GM21367 (cell line): Measurements from ENCODE around the gene ODAD4.
"Not testable (repeated sequence)": the region's sequence is repeated elsewhere in the genome, so short reads cannot be mapped to it uniquely, and the experiment has no call there.

Experiments used
- ATAC-seq: cut with Tn5 transposase; IDR thresholded peaks from one replicate; pipeline ENCODE4 v1.9.1; 2021; ENCODE audit not compliant: unreplicated experiment

ODAD4 gene

GRCh38 chr17:41913798-41914197 lies 16.6 kb upstream of the ODAD4 start:
- ATAC-seq = no peak

DNA sequence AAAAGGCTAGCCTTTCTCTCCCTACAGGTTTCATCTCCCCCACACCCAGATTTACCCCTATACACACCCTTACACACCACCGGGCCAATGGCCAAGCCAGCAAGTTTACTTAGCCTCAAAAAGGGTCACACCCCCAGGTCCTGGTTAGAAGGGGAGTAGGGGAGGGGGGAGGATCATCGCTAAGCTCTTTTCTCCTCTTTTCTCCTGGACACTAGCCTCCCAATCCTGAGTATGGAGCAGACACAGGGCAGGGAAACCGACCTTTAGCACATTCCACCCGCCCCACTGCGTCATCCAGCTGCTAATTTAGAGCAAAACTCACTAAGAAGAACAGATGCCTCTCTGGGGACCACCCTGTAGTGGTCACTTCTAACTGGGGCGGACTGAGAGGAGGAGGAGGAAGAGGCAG lies 16.1 kb upstream of the ODAD4 start:
- no peak for ATAC-seq

- ATAC-seq = no peak
Measured at GRCh38 chr17:41915020-41915419, 15.4 kb upstream of the ODAD4 start.

DNA sequence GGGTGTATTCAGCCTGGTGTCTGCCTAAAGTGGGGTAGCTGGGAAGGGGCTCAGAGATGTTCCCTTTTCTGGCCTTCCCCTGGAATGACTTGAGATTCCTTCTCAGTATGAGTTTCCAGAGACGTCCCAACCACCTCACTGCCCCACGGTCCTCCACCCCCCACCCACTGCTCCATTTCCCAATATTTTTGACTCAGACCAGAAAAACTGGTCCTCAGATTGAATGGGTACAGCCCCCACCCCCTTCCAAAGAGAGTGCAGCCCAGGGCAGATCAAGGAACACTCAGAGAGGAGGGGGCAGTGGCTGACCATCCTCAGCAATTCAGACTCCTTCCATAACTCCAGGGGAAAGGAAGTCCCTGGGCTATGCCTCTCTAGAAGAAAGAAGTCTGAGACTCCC lies 14.9 kb upstream of the ODAD4 start:
- no peak for ATAC-seq

DNA sequence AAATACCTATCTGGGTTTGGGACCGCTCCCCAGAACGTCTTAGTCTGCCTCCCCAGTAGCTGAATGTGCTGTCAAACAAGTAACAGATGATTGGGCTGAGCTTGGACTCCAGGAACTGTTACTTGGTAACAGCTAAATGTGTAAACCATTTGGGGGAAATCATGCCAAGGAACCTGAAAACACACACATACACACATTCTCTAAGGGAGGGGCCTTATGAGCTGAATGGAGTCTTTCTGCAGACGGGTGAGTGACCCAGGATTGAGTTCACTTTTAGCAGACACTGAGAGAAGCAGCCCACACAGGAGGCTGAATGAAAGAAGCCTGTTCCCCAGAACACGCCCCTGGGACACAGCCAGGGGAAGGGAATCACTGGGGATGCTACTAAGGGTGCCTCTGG lies 13.2 kb upstream of the ODAD4 start:
- no peak for ATAC-seq

DNA sequence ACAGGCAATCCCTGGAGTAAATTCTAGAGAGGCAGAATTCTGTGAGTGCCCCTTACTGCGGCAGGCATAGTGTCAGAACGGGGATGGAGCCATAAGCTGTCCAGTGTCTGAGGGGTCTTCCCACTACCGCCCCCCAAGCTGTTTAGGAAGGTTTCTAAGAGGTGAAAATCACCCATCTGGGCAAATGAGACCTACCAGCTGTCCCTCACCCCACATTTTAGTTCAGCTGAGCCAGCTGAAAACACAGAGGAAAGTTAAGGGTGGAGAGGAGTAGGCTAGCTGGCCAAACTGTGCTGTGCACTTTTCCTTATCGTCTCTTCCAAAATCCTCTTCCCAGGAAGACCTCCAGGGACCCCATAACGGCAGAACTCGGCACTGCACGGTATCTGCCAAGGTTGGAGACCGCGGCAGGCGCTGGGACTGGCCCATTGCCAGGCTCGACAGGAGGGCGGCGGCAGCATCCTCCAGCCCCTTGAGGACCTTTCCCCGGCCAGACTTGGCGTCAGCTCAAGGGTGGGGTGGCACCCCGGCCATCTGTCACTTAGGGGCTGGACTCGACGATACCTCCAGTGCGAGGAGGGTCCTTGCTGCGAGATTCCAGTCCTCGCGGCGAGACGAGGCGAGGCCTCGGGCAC lies 12.6 kb upstream of the ODAD4 start:
- no peak for ATAC-seq

DNA sequence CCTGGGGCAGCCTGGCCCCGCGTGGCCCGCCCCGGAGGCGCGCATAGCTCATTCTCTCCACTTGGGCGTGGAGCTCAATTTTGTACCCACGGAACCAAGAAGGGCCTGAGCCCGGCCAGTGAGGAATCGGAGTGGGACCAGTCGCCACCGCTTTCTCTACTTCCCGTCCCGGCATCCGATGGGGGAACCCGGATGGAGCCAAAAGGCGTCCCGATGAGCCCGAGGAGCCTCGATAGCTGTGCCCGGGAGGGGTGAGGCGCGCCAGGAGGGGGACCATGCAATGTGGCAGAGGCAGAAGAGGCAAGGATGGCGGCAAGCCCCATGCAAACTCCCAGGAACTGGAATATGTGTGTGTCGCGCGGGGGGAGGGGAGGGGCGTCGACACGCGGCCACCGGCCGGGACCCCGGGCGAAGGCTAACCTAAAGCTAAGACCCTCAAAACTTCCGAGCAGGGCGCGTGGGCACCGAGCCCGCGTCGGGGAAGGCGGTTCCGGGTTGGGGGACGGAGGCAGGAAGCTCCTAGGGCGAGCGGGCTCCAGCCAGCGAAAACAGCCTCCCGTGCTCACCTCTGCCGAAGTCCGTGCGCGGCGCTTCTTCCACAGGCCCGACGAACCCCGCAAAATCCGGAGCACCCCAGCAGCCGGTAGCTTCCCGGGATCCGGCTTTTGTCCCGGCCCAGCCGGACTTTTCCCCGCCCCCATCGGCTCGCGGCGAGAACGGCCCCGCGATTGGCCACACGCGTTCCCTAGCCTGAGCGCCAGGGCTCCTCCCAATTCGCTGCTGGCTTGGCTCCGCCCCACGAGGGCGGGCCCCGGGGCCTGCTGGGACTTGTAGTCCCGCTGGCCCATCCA lies 11.9 kb upstream of the ODAD4 start, which contains the start of gene ACLY:
TSS of gene ACLY (minus strand) at position 638 of the 851 bp plus-strand sequence. CDS start 5,078 bp downstream, outside the sequence.
- peak; percentile 77 for ATAC-seq

- ATAC-seq = peak; percentile 9
Measured at GRCh38 chr17:41919165-41919817, 11.1 kb upstream of the ODAD4 start.

GRCh38 chr17:41919840-41920579 lies 10.4 kb upstream of the ODAD4 start:
- no peak for ATAC-seq

DNA sequence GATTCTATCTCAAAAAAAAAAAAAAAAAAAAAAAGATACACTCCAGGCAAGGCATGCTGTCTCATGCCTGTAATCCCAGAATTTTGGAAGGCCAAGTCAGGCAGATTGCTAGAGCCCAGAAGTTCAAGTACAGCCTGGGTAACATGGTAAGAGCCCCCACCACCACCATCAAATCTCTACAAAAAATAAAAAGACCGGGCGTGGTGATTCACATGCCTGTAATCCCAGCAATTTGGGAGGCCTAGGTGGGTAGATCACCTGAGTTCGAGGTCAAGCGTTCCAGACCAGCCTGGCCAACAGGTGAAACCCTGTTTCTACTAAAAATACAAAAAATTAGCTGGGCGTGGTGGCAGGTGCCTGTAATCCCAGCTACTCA lies 9.8 kb upstream of the ODAD4 start:
- no peak for ATAC-seq

- ATAC-seq = no peak
Measured at GRCh38 chr17:41925991-41926590, 4.3 kb upstream of the ODAD4 start.

DNA sequence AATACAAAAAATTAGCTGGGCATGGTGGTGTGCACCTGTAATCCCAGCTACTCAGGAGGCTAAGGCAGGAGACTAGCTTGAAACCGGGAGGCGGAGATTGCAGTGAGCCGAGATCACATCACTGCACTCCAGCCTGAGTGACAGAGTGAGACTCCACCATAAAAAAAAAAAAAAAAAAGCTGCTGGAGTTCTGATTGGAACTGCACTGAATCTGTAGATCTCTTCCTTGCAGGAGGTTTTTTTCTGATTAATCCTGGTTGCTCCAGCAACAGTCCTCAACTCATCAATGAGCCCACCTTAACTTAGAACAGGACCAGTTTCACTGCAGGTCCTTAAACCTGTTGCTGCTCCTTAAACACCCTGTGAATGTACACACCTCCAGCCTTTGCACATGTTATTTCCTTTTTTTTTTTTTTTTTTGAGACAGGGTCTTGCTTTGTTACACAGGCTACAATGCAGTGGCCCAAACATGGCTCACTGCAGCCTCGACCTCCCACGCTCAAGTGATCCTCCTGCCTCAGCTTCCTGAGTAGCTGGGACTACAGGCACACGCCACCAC lies 1.6 kb upstream of the ODAD4 start:
- ATAC-seq = no peak

DNA sequence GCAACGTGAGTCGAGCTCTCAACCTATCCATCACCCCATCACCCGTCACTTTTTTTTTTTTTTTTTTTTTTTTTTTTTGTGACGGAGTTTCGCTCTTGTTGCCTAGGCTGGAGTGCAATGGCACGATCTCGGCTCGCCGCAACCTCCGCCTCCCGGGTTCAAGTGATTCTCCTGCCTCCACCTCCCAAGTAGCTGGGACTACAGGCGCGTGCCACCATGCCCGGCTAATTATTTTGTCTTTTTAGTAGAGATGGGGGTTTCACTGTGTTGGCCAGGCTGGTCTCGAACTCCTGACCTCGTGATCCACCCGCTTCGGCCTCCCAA lies 378 bp downstream of the ODAD4 start:
- not testable (repeated sequence) for ATAC-seq

DNA sequence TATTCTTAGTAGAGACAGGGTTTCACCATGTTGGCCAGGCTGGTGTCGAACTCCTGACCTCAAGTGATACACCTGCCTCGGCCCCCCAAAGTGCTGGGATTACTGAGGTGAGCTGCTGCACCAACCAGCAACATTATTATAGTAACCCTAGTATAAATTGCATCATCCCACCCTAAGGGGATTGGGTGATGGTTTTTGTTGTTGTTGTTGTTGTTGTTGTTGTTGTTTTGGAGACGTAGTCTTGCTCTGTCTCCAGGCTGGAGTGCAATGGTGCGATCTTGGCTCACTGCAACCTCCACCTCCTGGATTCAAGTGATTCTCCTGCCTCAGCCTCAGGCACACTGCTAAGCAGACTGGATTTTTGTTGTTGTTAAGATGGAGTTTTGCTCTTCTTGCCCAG lies 1.3 kb downstream of the ODAD4 start:
- ATAC-seq = not testable (repeated sequence)

DNA sequence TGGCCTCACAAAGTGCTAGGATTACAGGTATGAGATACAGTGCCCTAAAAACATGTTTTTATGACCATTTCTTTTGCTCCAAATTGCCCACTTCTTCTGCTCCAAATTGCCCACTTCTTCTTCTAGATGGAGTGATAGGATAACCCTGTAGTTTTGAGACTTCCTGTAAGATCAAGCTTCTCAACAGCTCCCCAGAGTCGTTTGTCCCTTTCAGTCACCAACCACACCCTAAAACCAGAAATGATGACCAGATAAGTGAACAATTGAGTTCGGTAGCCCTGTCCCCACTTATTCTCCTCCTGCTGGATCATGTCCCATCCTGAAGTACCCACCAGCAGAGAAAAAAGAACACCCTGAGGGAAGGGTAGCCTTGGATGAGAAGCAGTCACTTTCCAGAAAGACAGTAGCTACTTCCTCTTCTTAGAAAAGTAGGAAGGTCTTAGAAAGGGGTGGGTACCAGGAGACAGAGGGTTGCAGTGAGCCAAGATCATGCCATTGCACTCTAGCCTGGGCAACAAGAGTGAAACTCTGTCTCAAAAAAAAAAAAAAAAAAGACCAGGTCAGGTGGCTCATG lies 2.5 kb downstream of the ODAD4 start:
- ATAC-seq = no peak

DNA sequence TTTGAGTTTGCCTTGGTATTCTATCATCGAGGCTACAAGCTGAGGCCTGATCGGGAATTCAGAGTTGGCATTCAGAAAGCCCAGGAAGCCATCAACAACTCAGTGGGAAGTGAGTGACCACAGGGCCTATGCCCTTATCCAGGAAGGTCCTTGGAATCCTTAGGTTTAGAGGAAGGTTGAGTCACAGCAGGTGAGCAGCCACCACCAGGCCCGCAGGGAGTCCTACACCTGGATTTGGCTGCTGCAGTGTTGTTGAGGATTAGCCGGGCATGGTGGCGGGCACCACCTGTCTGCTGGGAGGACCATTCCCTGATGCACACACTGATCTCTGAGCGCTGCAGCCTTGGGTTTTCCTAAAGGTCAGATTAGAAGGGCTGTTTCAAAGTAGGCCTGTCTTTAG lies 5.2 kb downstream of the ODAD4 start:
- ATAC-seq = no peak

DNA sequence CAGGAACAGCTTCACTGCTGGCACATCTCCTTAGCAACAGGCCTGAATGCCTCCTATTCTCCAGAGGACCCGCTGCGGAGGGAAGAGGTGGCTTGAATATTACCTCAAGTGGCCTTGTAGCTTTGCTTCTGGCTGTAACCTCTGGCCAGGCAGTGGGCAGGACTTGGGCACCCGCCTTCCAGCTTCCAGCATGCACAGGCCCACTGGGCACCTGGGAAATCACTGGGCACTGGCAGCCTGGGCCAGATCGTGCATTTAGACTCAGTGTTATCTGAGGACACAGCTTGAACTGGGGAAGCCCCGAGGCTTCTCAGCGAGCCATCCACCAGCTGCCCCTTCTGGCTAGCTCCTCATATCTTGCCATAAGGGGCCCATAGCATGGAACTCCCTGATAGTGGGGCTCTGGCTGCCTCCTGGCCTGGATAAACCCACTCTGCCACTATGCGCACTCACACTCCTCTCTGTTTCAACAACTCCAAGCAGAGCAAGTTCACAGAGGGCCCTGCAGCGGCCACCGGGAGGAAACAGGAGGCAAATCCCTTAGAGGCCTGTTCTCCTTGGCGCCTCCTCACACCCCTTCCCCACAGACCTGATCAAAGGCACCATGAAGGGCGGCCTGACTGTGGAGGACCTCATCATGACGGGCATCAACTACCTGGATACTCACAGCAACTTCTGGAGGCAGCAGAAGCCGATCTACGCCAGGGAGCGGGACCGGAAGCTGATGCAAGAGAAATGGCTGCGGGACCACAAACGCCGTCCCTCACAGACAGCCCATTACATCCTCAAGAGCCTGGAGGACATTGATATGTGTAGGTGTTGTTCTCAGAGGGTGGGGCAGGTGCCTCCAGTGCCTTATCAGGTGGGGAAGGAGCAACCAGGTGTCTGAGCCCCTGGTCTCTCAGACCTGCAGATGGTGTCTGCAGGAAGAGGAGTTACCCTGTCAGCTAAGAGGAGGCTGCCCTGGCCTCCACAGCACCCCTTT lies 7.8 kb downstream of the ODAD4 start:
- ATAC-seq = no peak

- ATAC-seq = no peak
Measured at GRCh38 chr17:41939044-41939692, 8.8 kb downstream of the ODAD4 start.

DNA sequence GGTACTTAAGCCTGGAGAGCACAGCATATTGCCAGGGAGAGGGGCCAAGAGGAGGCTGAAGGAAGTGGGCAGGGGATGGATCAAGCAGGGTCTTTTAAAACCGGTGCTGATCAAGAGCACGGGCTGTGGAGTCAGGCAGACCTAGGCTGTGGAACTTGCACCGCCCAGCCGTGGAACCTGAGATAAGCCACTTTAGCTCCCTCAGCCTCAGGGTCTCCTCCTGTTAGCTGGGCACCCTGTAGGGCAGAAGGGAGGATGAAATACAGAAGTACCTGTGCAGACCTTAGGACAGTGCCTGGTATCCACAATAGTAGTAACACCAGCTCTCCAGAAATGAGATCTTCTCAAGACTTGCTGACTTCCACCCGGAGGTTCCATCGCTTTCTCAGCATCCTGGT lies 9.3 kb downstream of the ODAD4 start:
- no peak for ATAC-seq
